ENCODE measurements around the gene PRSS12.

Gene PRSS12

DNA sequence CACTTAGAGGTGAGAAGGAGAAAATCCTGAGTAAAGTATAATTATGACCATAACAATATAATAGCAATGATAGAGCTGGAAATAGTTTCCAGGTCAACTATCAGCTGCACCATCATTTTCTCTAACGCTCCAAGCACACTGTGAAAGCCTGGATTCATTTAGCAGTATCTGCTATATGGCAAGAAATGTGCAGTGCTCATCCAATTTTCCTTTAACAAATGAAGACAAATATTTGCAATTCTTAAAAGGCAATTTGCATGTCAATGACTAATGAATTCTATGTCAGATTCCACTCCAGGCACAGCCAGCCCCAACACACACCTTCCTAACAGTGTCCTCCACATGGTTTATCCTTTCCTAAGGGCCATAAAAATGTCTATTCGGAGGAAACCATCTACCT is 12.7 kb downstream of the PRSS12 start:
- H3K36me3 ChIP-seq (replicated peaks; ENCODE audit: low read depth, low read length), result no peaks in the 10 kb centered on the region
- H3K9me3 ChIP-seq (ENCODE audit: insufficient read depth, low read length), result no peaks in the 10 kb centered on the region
- no peak overlapping the region for H3K4me2 ChIP-seq (ENCODE audit: low read length)
- H2AFZ ChIP-seq (ENCODE audit: low read depth, low read length), result no peak overlapping the region
- TF ChIP-seq, protein P1, sequence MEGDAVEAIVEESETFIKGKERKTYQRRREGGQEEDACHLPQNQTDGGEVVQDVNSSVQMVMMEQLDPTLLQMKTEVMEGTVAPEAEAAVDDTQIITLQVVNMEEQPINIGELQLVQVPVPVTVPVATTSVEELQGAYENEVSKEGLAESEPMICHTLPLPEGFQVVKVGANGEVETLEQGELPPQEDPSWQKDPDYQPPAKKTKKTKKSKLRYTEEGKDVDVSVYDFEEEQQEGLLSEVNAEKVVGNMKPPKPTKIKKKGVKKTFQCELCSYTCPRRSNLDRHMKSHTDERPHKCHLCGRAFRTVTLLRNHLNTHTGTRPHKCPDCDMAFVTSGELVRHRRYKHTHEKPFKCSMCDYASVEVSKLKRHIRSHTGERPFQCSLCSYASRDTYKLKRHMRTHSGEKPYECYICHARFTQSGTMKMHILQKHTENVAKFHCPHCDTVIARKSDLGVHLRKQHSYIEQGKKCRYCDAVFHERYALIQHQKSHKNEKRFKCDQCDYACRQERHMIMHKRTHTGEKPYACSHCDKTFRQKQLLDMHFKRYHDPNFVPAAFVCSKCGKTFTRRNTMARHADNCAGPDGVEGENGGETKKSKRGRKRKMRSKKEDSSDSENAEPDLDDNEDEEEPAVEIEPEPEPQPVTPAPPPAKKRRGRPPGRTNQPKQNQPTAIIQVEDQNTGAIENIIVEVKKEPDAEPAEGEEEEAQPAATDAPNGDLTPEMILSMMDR (IDR thresholded peaks at IDR 0.05; ENCODE audit: low read depth, low read length), result no peak
- no peak for TF ChIP-seq EZH2phosphoT487 (IDR thresholded peaks at IDR 0.05; ENCODE audit: low read depth)
- H3K79me2 ChIP-seq (ENCODE audit: low read length), result no peaks in the 10 kb centered on the region
- H3K4me1 ChIP-seq (ENCODE audit: low read length), result no peaks in the 10 kb centered on the region
- H3K27ac ChIP-seq (ENCODE audit: low read length), result no peak overlapping the region
- H3K9ac ChIP-seq (ENCODE audit: low read length), result no peak overlapping the region
- H3K27me3 ChIP-seq (ENCODE audit: low read depth, low read length), result no peaks in the 10 kb centered on the region
- H4K20me1 ChIP-seq (ENCODE audit: insufficient read depth, low read length), result no peaks in the 10 kb centered on the region
- H3K4me3 ChIP-seq (ENCODE audit: low read length), result no peak overlapping the region

DNA sequence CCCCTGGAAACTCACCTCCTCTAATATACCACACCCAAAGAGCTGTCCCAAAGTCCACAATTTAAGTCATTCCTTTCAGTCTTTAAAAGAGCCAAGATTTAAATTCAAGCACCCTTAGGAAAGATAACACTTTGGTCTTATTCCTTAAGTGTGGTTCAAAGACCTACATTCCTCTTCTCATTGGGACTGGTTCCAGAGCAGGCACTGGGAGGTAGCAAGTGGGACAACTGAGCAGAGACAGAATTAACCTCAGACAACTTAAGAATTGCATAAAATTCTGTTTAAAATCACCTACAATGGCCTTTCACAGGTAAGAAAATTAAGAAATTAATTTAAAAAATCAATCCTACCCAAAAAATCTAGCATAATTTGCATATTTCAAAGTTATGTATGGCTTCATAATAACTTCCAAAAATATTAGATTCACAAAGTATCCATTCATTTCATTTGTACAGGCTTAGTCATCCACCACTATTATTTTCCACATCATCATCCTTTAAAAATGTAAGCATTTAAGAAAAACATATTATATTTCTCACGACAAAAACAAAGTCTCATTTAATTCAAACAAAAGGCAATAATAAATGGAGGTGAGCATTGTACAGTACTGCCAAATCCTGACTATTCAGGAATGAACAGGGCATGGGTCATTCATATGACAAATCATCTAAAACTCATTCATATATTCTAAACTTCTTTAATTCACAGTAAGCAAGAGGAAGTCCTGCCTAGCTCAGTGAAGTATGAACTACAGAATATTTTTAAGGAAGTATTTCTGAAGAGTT is 13.6 kb downstream of the PRSS12 start:
- Histone ChIP-seq H3K4me3 (ENCODE audit: low read length) (no peak overlapping the region), H3K4me1 (ENCODE audit: low read length) (no peaks in the 10 kb centered on the region), H3K9me3 (ENCODE audit: insufficient read depth, low read length) (no peaks in the 10 kb centered on the region), H3K36me3 (replicated peaks; ENCODE audit: low read depth, low read length) (no peaks in the 10 kb centered on the region), H3K79me2 (ENCODE audit: low read length) (no peaks in the 10 kb centered on the region), H3K27ac (ENCODE audit: low read length) (no peak overlapping the region), H4K20me1 (ENCODE audit: insufficient read depth, low read length) (no peaks in the 10 kb centered on the region), H3K4me2 (ENCODE audit: low read length) (no peak overlapping the region), H2AFZ (ENCODE audit: low read depth, low read length) (no peak overlapping the region), H3K27me3 (ENCODE audit: low read depth, low read length) (no peaks in the 10 kb centered on the region), H3K9ac (ENCODE audit: low read length) (no peak overlapping the region)
- TF ChIP-seq EZH2phosphoT487 (IDR thresholded peaks at IDR 0.05; ENCODE audit: low read depth), result no peak
- TF ChIP-seq, protein P1 (IDR thresholded peaks at IDR 0.05; ENCODE audit: low read depth, low read length), result no peak

DNA sequence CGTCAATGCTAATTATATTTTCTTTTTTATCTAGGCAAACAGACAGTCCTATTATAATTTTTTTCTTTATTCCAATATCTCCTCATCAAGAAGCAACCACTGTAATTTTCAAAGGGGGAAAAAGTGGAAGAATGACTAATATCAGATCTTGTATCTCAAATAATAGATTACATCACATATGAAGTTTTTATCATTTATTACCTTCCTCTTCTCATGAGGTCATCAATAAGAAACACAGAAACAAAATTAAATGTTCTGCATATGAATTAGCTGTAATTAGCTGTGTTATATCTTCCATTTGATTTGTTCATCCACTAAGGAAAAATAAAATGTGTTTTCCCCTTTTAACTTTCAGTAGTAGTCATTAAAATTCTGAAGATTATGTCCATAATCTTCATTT is 14.3 kb downstream of the PRSS12 start:
- Histone ChIP-seq H3K4me2 (ENCODE audit: low read length) (no peak overlapping the region), H2AFZ (ENCODE audit: low read depth, low read length) (no peak overlapping the region), H3K9me3 (ENCODE audit: insufficient read depth, low read length) (no peaks in the 10 kb centered on the region), H3K9ac (ENCODE audit: low read length) (no peak overlapping the region), H3K36me3 (replicated peaks; ENCODE audit: low read depth, low read length) (no peaks in the 10 kb centered on the region), H3K4me1 (ENCODE audit: low read length) (no peaks in the 10 kb centered on the region), H3K79me2 (ENCODE audit: low read length) (no peaks in the 10 kb centered on the region), H4K20me1 (ENCODE audit: insufficient read depth, low read length) (no peaks in the 10 kb centered on the region), H3K4me3 (ENCODE audit: low read length) (no peak overlapping the region), H3K27me3 (ENCODE audit: low read depth, low read length) (no peaks in the 10 kb centered on the region), H3K27ac (ENCODE audit: low read length) (no peak overlapping the region)
- TF ChIP-seq, protein P1 (IDR thresholded peaks at IDR 0.05; ENCODE audit: low read depth, low read length), result no peak
- TF ChIP-seq EZH2phosphoT487 (IDR thresholded peaks at IDR 0.05; ENCODE audit: low read depth), result no peak

DNA sequence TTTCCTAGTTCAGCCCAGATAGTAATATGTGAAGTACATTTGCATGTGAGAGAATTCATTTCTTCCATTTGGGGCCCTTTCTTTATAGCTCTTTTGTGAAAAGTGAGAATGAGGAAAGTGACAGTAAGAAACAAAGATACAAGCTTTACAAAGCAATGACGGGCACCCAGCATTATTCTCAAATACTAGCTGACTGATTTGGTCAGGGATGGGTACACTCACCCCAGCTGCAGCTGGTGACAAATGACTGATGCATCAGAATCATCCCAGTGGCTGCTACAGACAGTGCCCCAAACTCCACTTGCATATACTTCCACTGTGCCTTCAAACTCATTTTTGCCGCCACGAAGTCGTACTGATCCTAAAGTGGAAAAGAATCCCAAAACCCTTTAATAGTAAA is 14.8 kb downstream of the PRSS12 start:
- H3K9me3 ChIP-seq (ENCODE audit: insufficient read depth, low read length), result no peaks in the 10 kb centered on the region
- no peaks in the 10 kb centered on the region for H3K79me2 ChIP-seq (ENCODE audit: low read length)
- H3K4me1 ChIP-seq (ENCODE audit: low read length), result no peaks in the 10 kb centered on the region
- H3K27ac ChIP-seq (ENCODE audit: low read length), result no peak overlapping the region
- no peaks in the 10 kb centered on the region for H4K20me1 ChIP-seq (ENCODE audit: insufficient read depth, low read length)
- H3K36me3 ChIP-seq (replicated peaks; ENCODE audit: low read depth, low read length), result no peaks in the 10 kb centered on the region
- H2AFZ ChIP-seq (ENCODE audit: low read depth, low read length), result no peak overlapping the region
- TF ChIP-seq, protein P1 (IDR thresholded peaks at IDR 0.05; ENCODE audit: low read depth, low read length), result no peak
- no peak for TF ChIP-seq EZH2phosphoT487 (IDR thresholded peaks at IDR 0.05; ENCODE audit: low read depth)
- H3K4me2 ChIP-seq (ENCODE audit: low read length), result no peak overlapping the region
- no peak overlapping the region for H3K9ac ChIP-seq (ENCODE audit: low read length)
- H3K27me3 ChIP-seq (ENCODE audit: low read depth, low read length), result no peaks in the 10 kb centered on the region
- H3K4me3 ChIP-seq (ENCODE audit: low read length), result no peak overlapping the region
